Trophoblast cell (in vitro differentiated cells and primary cell): Measurements from ENCODE around the gene PIP5K1B.
A peak's percentile ranks its signal among the peaks of the same experiment; 100 is the strongest.

Experiments
- DNase-seq, 2 donors: peaks; one replicate each; pipeline ENCODE4 v3.0.0-alpha.2; 2016
- H2AFZ ChIP-seq: 2 replicates; pipeline ENCODE4 v1.6.1; 2013; ENCODE audit warnings: low read length, moderate library complexity, mild to moderate bottlenecking; ENCODE audit not compliant: insufficient read depth, poor library complexity
- H2AK5ac ChIP-seq: 2 replicates; pipeline ENCODE4 v1.6.1; 2013; ENCODE audit warnings: mild to moderate bottlenecking, low read length
- H2BK120ac ChIP-seq: 2 replicates; pipeline ENCODE4 v1.6.1; 2013; ENCODE audit warnings: low read length, mild to moderate bottlenecking, moderate library complexity; ENCODE audit not compliant: insufficient read depth, poor library complexity
- H2BK12ac ChIP-seq: 2 replicates; pipeline ENCODE4 v1.6.1; 2013; ENCODE audit warnings: mild to moderate bottlenecking, low read length, moderate library complexity
- H2BK5ac ChIP-seq: 2 replicates; pipeline ENCODE4 v1.6.1; 2013; ENCODE audit warnings: low read length, low read depth, moderate library complexity, mild to moderate bottlenecking; ENCODE audit not compliant: poor library complexity
- H3K14ac ChIP-seq: 2 replicates; pipeline ENCODE4 v1.6.1; 2013; ENCODE audit warnings: mild to moderate bottlenecking, low read length
- H3K18ac ChIP-seq: 2 replicates; pipeline ENCODE4 v1.6.1; 2013; ENCODE audit warnings: mild to moderate bottlenecking, low read length
- H3K23ac ChIP-seq: 2 replicates; pipeline ENCODE4 v1.6.1; 2013; ENCODE audit warnings: low read length
- H3K27ac ChIP-seq: 2 replicates; pipeline ENCODE4 v1.5.1; 2013; ENCODE audit warnings: low read depth, mild to moderate bottlenecking, inconsistent platforms, low read length, moderate library complexity
- H3K27me3 ChIP-seq: 2 replicates; pipeline ENCODE4 v1.6.1; 2013; ENCODE audit warnings: inconsistent platforms, mild to moderate bottlenecking, low read length, moderate library complexity; ENCODE audit not compliant: insufficient read depth
- H3K36me3 ChIP-seq, 2 experiments: 1 replicate in 1 of 2; 2 replicates in 1 of 2; pipeline ENCODE4 v1.6.1; 2013; ENCODE audit warnings: low read length in 2 of 2, mild to moderate bottlenecking in 2 of 2, moderate library complexity in 1 of 2; ENCODE audit not compliant: insufficient read depth in 2 of 2, control insufficient read depth in 1 of 2
- H3K4ac ChIP-seq: 2 replicates; pipeline ENCODE4 v1.6.1; 2013; ENCODE audit warnings: low read depth, mild to moderate bottlenecking, low read length, moderate library complexity
- H3K4me1 ChIP-seq, 2 experiments: 1 replicate in 1 of 2; 2 replicates in 1 of 2; pipeline ENCODE4 v1.6.1; 2013; ENCODE audit warnings: low read length in 2 of 2, mild to moderate bottlenecking in 2 of 2, moderate library complexity in 1 of 2; ENCODE audit not compliant: insufficient read depth in 2 of 2, control insufficient read depth in 1 of 2
- H3K4me2 ChIP-seq: 2 replicates; pipeline ENCODE4 v1.6.1; 2013; ENCODE audit warnings: inconsistent platforms, mild to moderate bottlenecking, low read length, moderate library complexity
- H3K4me3 ChIP-seq: 2 replicates; pipeline ENCODE4 v1.5.1; 2013; ENCODE audit warnings: mild to moderate bottlenecking, low read depth, low read length, inconsistent platforms
- H3K79me1 ChIP-seq: one replicate; pipeline ENCODE4 v1.6.1; 2013; ENCODE audit warnings: low read length
- H3K79me2 ChIP-seq: 2 replicates; pipeline ENCODE4 v1.6.1; 2013; ENCODE audit warnings: low read length, mild to moderate bottlenecking; ENCODE audit not compliant: control insufficient read depth, insufficient read depth, poor library complexity
- H3K9ac ChIP-seq: 2 replicates; pipeline ENCODE4 v1.6.1; 2013; ENCODE audit warnings: mild to moderate bottlenecking, low read length
- H3K9me3 ChIP-seq: 2 replicates; pipeline ENCODE4 v1.6.1; 2013; ENCODE audit warnings: low read depth, mild to moderate bottlenecking, control low read depth, inconsistent platforms, low read length; ENCODE audit not compliant: insufficient read depth
- H4K12ac ChIP-seq: 2 replicates; pipeline ENCODE4 v1.6.1; 2013; ENCODE audit warnings: low read depth, mild to moderate bottlenecking, low read length, moderate library complexity
- H4K8ac ChIP-seq: 2 replicates; pipeline ENCODE4 v1.6.1; 2013; ENCODE audit warnings: low read depth, mild to moderate bottlenecking, low read length, moderate library complexity
- H4K91ac ChIP-seq: one replicate; pipeline ENCODE4 v1.6.1; 2013; ENCODE audit warnings: low read depth, mild to moderate bottlenecking, low read length, moderate library complexity
- WGBS: extraction: QIAGEN DNeasy Blood & Tissue Kit; methylation state at CpG from one replicate; pipeline ENCODE4 v1.1.7; 2013; ENCODE audit warnings: missing lambda C conversion rate; ENCODE audit not compliant: insufficient read length, insufficient coverage; ENCODE audit errors: extremely low coverage; 5-methylcytosine and 5-hydroxymethylcytosine counted together

Gene PIP5K1B

GRCh38 chr9:68721666-68722330, 16.8 kb downstream of the PIP5K1B start:
- H3K4me1 ChIP-seq: no peaks in the 10 kb centered on the region
- H2AFZ ChIP-seq: no peak overlapping the region
- H3K23ac ChIP-seq: no peak overlapping the region
- no peak overlapping the region for H2BK120ac ChIP-seq
- no peak overlapping the region for H3K14ac ChIP-seq
- no peaks in the 10 kb centered on the region for H3K27me3 ChIP-seq
- H3K79me2 ChIP-seq: no peaks in the 10 kb centered on the region
- no peaks in the 10 kb centered on the region for H3K36me3 ChIP-seq
- no peak for DNase-seq
- H3K4me2 ChIP-seq: no peak overlapping the region
- H2AK5ac ChIP-seq: no peak overlapping the region
- no peak overlapping the region for H4K8ac ChIP-seq
- no peak overlapping the region for H3K4me3 ChIP-seq
- no peaks in the 10 kb centered on the region for H3K9me3 ChIP-seq
- no peak overlapping the region for H3K9ac ChIP-seq
- no peak overlapping the region for H3K18ac ChIP-seq
- no peak overlapping the region for H2BK5ac ChIP-seq
- no peak overlapping the region for H2BK12ac ChIP-seq
- no peak overlapping the region for H3K4ac ChIP-seq
- no peak overlapping the region for H4K91ac ChIP-seq
- H3K27ac ChIP-seq: no peak overlapping the region
- WGBS: no CpG with 5 or more reads among the region's 8 CpGs
- H4K12ac ChIP-seq: no peak overlapping the region
- H3K79me1 ChIP-seq: no peaks in the 10 kb centered on the region

- Histone ChIP-seq H2AK5ac (no peak overlapping the region), H3K23ac (no peak overlapping the region), H4K12ac (no peak overlapping the region), H3K14ac (no peak overlapping the region), H3K4me1 (no peaks in the 10 kb centered on the region), H3K4ac (no peak overlapping the region), H3K79me1 (no peaks in the 10 kb centered on the region), H4K91ac (no peak overlapping the region), H2AFZ (no peak overlapping the region), H2BK5ac (no peak overlapping the region), H3K27me3 (no peaks in the 10 kb centered on the region), H3K4me3 (no peak overlapping the region), H3K18ac (no peak overlapping the region), H3K27ac (no peak overlapping the region), H3K9me3 (no peaks in the 10 kb centered on the region), H3K36me3 (no peaks in the 10 kb centered on the region), H3K79me2 (no peaks in the 10 kb centered on the region), H4K8ac (no peak overlapping the region), H3K4me2 (no peak overlapping the region), H3K9ac (no peak overlapping the region), H2BK12ac (no peak overlapping the region), H2BK120ac (no peak overlapping the region)
- DNase-seq: peak in 1 of 2 donors; percentile 15
- no CpG with 5 or more reads among the region's 3 CpGs for WGBS
Measured at GRCh38 chr9:68725070-68725469, 20.0 kb downstream of the PIP5K1B start.

GRCh38 chr9:68726489-68726888, 21.4 kb downstream of the PIP5K1B start:
- no peak for DNase-seq
- H4K91ac ChIP-seq: no peak overlapping the region
- no peak overlapping the region for H3K4me3 ChIP-seq
- no peaks in the 10 kb centered on the region for H3K27me3 ChIP-seq
- H3K79me2 ChIP-seq: no peaks in the 10 kb centered on the region
- H3K23ac ChIP-seq: no peak overlapping the region
- no peaks in the 10 kb centered on the region for H3K9me3 ChIP-seq
- no peak overlapping the region for H3K9ac ChIP-seq
- H2AFZ ChIP-seq: no peak overlapping the region
- no peak overlapping the region for H3K4ac ChIP-seq
- no peak overlapping the region for H4K12ac ChIP-seq
- no peaks in the 10 kb centered on the region for H3K79me1 ChIP-seq
- H3K36me3 ChIP-seq: no peaks in the 10 kb centered on the region
- no peak overlapping the region for H3K27ac ChIP-seq
- no peak overlapping the region for H3K14ac ChIP-seq
- H2AK5ac ChIP-seq: no peak overlapping the region
- no peak overlapping the region for H2BK5ac ChIP-seq
- no peak overlapping the region for H2BK12ac ChIP-seq
- H4K8ac ChIP-seq: no peak overlapping the region
- no peak overlapping the region for H3K4me2 ChIP-seq
- H3K18ac ChIP-seq: no peak overlapping the region
- no peaks in the 10 kb centered on the region for H3K4me1 ChIP-seq
- no peak overlapping the region for H2BK120ac ChIP-seq
- WGBS: no CpG with 5 or more reads among the region's 5 CpGs

GRCh38 chr9:68727636-68728035, 22.6 kb downstream of the PIP5K1B start:
- Histone ChIP-seq H2BK5ac (no peak overlapping the region), H4K91ac (no peak overlapping the region), H3K4me3 (no peak overlapping the region), H3K4ac (no peak overlapping the region), H3K14ac (no peak overlapping the region), H3K9me3 (no peaks in the 10 kb centered on the region), H3K9ac (no peak overlapping the region), H3K79me1 (no peaks in the 10 kb centered on the region), H3K23ac (no peak overlapping the region), H4K8ac (no peak overlapping the region), H3K4me1 (no peaks in the 10 kb centered on the region), H2BK120ac (no peak overlapping the region), H3K36me3 (no peaks in the 10 kb centered on the region), H2AFZ (no peak overlapping the region), H2AK5ac (no peak overlapping the region), H3K18ac (no peak overlapping the region), H3K27me3 (no peaks in the 10 kb centered on the region), H4K12ac (no peak overlapping the region), H3K27ac (no peak overlapping the region), H3K79me2 (no peaks in the 10 kb centered on the region), H3K4me2 (no peak overlapping the region), H2BK12ac (no peak overlapping the region)
- no CpG with 5 or more reads among the region's 2 CpGs for WGBS
- no peak for DNase-seq
